HG03095 (cell line): Measurements from ENCODE around the gene TMEM115.

Experiments
- ATAC-seq: cut with Tn5 transposase; IDR thresholded peaks from one replicate; pipeline ENCODE4 v1.9.1; 2021; ENCODE audit warnings: moderate library complexity; ENCODE audit not compliant: unreplicated experiment

The TMEM115 gene

DNA sequence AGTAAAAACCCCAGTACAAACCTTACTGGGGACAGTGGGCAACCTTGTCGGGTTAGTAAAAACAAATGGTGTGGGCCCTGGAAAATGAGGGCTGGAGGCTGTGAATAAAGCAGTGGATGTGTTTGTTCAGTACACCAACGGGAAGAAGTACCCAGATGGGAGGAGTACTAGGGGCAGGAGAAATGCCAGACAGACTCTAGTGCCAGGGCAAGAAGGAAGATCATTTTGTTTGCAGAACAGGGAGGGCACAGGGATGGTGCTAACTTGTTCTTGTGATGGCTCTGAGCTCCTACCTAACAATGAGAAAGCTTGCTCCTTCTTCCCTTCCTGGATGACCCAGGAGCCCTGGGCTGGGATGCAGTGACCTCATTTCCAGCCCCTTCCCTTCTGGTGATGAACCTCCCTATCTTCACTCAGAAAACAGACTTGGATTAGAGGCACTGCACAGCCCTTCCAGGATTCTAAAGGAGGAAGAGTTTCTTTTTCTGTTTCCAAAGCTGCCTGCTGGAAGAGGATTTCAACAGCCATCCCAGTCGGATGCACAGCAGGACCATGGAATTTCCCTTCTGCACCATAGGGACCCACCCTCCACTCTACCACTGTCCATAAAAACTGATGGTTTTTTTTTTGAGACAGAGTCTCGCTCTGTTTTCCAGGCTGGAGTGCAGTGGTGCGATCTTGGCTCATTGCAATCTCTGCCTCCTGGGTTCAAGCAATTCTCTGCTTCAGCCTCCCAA, 24.8 kb downstream of the TMEM115 start:
- no peak for ATAC-seq

DNA sequence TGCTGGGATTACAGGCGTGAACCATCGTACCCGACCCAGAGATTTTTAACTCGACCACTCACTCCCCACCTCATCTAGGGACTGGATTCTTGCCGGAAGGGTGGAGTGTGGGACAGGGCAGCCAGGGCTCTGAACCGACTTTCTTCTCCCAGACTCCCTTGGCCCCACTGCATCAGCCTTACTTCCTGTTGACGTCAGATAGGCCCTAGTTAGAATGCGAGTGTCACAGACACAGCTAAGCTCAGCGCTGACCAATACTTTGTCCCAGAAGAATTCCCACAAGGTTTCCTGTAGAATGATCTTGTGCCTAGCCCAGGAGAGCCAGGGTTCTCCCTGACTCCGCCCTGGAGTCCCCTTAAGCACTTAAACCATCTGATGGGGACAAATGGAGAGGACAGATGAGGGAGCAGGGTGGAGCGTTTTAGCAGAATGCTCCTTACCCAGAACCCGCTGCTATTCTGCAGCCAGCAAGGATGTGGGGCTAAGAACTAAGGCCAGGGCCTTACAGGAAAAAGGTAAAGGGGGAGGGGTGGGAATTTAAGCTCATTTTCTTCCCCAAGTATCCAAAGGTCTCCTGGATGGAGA, 25.5 kb downstream of the TMEM115 start:
- ATAC-seq = no peak

GRCh38 chr3:50331364-50331907, 27.9 kb downstream of the TMEM115 start:
- no peak for ATAC-seq

DNA sequence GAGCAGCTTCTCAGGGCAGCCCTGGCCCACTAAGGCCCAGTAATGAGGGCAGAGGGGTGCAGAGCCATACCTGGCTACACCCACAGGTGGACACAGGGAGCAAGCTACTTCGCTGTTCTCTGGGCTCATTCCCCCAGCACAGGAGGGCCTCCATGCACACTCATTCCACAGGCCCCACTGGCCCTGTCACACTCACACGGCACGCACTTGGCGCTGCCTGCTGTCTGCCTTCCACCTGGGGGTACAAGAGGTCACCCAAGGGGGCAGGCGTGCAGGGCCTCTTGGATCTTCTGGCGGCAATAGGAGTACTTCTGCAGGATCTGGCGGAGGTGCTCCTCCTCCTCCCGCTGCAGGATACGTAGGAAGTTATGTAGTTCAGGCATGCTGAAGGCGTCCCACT, 29.0 kb downstream of the TMEM115 start:
- ATAC-seq = no peak

DNA sequence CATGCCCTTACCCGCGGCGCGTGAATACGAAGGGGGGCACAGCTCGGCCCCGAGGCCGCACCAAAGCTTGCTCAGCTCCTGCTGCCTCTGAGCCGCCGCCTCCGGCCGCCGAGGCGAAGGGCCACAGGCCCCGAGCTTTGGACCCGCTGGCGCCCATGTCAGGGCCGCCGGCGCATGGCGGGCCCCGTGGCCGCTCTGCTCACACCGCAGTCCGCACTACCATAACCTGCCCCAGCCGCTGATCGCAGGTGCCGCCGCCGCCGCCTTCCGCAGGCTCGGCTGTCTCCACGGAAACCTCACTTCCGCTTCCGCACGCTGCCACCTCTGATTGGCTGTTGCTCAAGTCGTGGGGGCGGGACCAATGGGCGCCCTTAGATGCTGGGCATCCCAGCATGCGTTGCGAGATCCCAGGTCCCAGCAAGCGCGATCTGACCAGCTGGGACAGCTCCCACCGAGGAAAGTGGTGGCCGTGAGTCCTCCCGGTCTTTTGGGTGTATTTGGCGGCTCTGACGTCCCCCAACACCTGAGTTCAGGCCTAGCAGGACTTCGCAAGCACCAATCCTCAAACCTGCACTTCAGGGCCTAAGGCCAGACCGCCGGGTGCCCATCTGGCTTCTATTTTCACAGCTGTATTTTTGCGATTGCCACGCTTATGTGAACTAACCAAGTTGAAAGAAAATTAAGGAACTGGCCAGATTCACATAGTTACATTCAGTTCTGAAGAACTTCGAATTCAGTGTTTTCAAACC, 31.2 kb downstream of the TMEM115 start, which contains the start of gene TUSC2:
Gene TUSC2 (minus strand): TSS at position 281 of the 749 bp plus-strand sequence. CDS start 124 bp downstream, at position 157.
- ATAC-seq = peak; percentile 79

- no peak for ATAC-seq
Measured at GRCh38 chr3:50327129-50327528, 32.2 kb downstream of the TMEM115 start.

DNA sequence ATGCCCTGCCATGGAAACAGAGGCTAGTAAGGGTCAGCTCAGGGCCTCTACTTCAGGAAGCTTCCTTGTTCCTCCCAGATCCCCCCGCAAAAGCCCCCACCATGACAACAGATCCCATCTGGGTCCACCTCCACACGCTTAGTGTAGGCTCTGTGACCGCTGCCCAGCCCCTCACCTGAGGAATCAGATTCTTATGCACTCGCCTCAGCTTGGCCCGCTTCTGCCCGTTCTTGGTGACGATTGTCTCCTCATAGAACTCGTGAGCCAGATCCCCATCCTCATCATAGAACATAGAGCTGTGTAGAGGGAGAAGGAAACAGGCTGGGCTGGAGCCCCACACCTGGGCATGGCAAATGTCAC, 33.2 kb downstream of the TMEM115 start:
- no peak for ATAC-seq

DNA sequence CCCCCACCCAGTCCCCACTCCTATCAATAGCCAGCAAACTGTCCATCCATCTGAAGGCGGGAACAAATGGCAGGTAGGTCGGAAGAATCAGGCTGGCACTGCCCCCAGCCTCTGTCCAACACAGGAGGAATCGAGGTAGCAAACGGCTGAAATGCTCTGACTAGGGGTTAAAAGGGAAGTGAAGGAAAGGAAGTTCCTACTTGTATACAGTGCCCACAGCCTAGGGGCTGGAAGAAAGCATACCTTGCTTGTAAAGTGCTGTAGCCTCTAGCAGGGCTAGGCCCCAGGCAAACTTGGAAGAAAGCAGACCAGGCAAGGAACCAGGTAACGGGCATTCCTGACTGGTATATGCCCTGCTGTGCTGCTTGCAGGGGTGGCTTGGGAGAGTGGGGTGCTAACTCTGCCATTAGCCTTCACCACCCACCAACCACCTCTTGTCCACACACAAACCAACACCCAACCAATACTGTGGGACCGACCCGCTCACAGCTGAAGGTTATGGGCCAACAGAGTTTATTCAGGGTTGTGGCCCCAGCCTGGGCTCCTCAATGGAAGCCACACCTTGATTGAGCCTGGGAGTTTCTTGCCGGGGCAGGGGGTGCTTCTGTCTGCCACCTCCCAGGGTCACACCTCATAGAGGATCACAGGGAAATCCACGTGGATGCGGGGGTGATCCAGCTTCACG, 33.7 kb downstream of the TMEM115 start:
- no peak for ATAC-seq

DNA sequence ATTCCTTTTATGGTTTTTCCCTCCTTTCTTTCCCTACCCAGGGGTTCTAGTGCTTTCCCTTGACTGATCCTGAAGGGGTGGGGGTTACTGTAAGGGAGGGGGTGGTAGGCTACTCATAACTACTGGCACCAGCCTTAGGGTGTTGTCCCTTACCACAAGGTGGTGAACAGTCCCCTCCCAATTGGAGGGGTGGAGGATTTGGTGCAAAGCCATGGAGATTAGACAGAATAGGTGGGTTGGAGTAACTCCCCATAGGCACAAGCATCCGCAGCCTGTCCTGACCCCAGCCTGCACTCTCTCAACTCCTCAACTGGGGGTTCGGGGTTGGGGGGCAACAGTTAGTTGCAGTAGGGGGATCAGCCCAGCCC, 34.2 kb downstream of the TMEM115 start:
- ATAC-seq = no peak

GRCh38 chr3:50324351-50325112, 34.8 kb downstream of the TMEM115 start:
- ATAC-seq = no peak

DNA sequence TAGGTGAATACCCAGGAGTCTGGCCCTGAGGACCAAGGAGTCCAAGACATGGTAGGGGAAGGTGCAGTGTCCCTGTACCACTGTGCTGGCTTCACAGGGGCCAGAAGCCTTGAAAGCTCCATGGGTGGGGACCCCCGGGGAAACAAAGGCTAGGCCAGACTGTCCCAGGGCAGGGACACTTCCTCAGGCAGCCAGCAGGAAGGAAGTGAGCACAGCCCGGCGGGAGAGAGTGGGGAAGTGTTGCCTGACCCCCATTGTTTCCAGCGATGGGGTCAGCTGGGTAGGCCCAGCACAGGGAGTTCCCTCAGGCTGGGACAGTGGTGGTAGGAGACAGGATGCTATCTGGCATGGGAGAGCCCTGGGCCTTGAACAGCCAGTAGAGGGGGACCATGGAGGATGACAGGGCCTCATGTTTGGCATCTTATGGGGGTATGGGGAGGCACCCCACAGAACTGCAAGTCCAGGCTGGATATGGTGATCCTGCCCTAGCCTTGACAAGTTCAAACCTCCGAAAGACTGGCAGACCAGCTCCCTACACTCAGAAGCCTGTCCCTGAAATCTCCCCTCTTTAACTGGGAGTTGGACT, 35.6 kb downstream of the TMEM115 start:
- ATAC-seq = no peak

- no peak for ATAC-seq
Measured at GRCh38 chr3:50323092-50323600, 36.2 kb downstream of the TMEM115 start.

DNA sequence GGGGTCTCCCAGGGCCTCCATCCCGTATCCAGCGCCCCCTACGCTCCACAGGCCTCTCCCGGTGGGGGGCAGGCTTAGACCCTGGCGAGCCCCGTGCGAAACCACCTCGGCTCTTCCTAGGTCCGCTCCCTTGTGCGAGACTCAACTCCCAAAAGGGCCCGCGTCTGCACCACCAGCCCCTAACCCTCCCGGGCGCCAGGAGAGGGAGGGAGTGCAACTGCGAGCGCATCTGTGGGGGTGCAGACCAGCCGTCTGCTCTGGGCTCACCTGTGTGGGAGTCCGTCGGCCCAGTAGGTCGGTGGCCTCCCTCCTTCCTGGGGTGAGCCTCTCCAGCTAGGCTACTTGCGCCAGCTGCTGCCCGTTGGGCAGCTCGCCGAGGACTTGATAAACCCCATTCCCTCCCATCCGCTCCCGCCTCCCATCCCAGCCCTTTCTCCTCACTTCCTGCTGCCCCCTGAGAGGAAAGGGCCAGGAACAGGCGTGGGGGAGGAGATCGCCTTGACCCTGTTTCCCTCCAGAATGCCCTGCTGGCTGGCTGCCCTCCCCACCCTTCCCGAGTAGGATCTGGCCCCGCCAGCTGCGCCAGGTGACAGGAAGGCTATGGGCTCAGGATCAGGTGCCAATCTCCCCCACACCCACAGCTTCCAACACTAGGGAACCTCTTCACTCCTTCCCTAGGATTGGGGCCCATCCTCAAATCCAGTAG, 36.8 kb downstream of the TMEM115 start, which contains the start of gene HYAL2:
Gene HYAL2 (minus strand): TSS at position 360 of the 706 bp plus-strand sequence. CDS start 2,256 bp downstream, outside the sequence.
- ATAC-seq = no peak

GRCh38 chr3:50322115-50322385, 37.3 kb downstream of the TMEM115 start:
- ATAC-seq = no peak

GRCh38 chr3:50321336-50322114, 37.8 kb downstream of the TMEM115 start:
- peak; percentile 75 for ATAC-seq

DNA sequence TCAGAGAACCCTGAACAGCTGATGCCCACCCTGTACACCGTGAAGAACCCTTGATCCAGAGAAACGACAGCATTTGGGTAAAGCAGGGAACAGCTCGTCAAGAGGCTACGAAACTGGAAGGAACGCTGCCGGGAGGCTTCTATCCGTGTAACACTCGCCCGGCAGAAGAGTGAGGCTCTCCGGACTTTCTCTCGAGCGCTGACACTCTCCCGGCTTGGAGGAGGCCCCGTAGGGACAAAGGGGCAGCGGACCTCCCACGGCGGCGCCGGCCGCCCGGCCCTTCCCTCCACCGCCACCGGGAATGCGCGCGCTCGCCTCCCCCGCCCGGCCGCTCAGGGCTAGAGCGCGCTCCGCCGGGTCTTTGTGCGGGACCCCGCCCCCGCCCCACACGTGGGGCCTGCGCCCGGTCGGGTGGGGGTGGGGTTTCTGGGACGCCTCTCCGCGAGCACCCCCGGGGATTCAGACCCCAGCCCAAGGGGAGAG, 38.4 kb downstream of the TMEM115 start:
- ATAC-seq = peak; percentile 52

GRCh38 chr3:50319894-50320625, 39.3 kb downstream of the TMEM115 start:
- ATAC-seq = no peak
